IMR-90 (cell line): ENCODE data around the gene FTSJ3. TPM values are rescaled to one million over a fixed set of nuclear protein-coding genes. Genes with fewer than 3 reads are reported as not detected.
"Not testable (repeated sequence)": the region's sequence is repeated elsewhere in the genome, so short reads cannot be mapped to it uniquely, and the experiment has no call there.

Experiments used
- ATAC-seq: fragments of 200-7000 bp; cut with Tn5 transposase; 2 replicates; pipeline ENCODE4 v1.9.1; 2020; ENCODE audit warnings: low read depth, mild to moderate bottlenecking, moderate library complexity
- BruUV-seq: library from RNA; stranded (reverse); fragments of 400-500 nt; replicated peaks from 2 replicates; lab custom pipeline; 2021; lab: Mats Ljungman, UMichigan
- CTCF ChIA-PET: fragments of 300-600 bp; formaldehyde crosslinking; extraction: SDS; loops from one replicate; lab custom pipeline; 2021; ENCODE audit warnings: antibody characterized with exemption; lab: Yijun Ruan, JAX
- POLR2A ChIA-PET: fragments of 300-600 bp; sonication (Branson Sonifier 250); formaldehyde crosslinking; loops from one replicate; lab custom pipeline; 2022; ENCODE audit warnings: antibody characterized with exemption; ENCODE audit not compliant: unreplicated experiment; lab: Charles Lee
- DNase-seq: peaks from one replicate; pipeline ENCODE4 v3.0.0; 2013
- H2AFZ ChIP-seq: replicated peaks from 2 replicates; pipeline ENCODE3; 2013; ENCODE audit warnings: low read length, mild to moderate bottlenecking; ENCODE audit not compliant: poor library complexity
- H2AK5ac ChIP-seq: 2 replicates; pipeline ENCODE4 v1.6.1; 2013; ENCODE audit warnings: low read depth, low read length, inconsistent platforms
- H2AK9ac ChIP-seq: replicated peaks from 2 replicates; pipeline ENCODE3; 2013; ENCODE audit warnings: mild to moderate bottlenecking, low read depth, low read length, moderate library complexity; ENCODE audit not compliant: poor library complexity
- H2BK120ac ChIP-seq: 2 replicates; pipeline ENCODE4 v1.6.1; 2013; ENCODE audit warnings: low read depth, low read length, inconsistent platforms
- H2BK15ac ChIP-seq: 3 replicates; pipeline ENCODE4 v1.6.1; 2013; ENCODE audit warnings: low read depth, low read length, inconsistent platforms
- H2BK20ac ChIP-seq: 2 replicates; pipeline ENCODE4 v1.6.1; 2013; ENCODE audit warnings: low read depth, mild to moderate bottlenecking, inconsistent platforms, low read length, moderate library complexity
- H2BK5ac ChIP-seq: 2 replicates; pipeline ENCODE4 v1.6.1; 2013; ENCODE audit warnings: mild to moderate bottlenecking, low read depth, low read length, inconsistent platforms; ENCODE audit not compliant: poor library complexity, severe bottlenecking
- H3K14ac ChIP-seq: replicated peaks from 2 replicates; pipeline ENCODE4 v1.6.1; 2013; ENCODE audit warnings: low read depth, low read length, inconsistent platforms
- H3K18ac ChIP-seq: 2 replicates; pipeline ENCODE4 v1.6.1; 2013; ENCODE audit warnings: low read depth, low read length, control low read depth
- H3K23ac ChIP-seq: 2 replicates; pipeline ENCODE4 v1.6.1; 2013; ENCODE audit warnings: low read depth, low read length, inconsistent platforms
- H3K27ac ChIP-seq: 2 replicates; pipeline ENCODE4 v1.5.1; 2013; ENCODE audit warnings: mild to moderate bottlenecking, control low read depth, low read length; ENCODE audit not compliant: insufficient read depth
- H3K27me3 ChIP-seq: 2 replicates; pipeline ENCODE4 v1.6.1; 2013; ENCODE audit warnings: low read length; ENCODE audit not compliant: control insufficient read depth, insufficient read depth
- H3K36me3 ChIP-seq: 2 replicates; pipeline ENCODE4 v1.6.1; 2013; ENCODE audit warnings: low read length, mixed read lengths; ENCODE audit not compliant: control insufficient read depth, insufficient read depth
- H3K4ac ChIP-seq: 2 replicates; pipeline ENCODE4 v1.6.1; 2013; ENCODE audit warnings: low read depth, low read length, inconsistent platforms
- H3K4me1 ChIP-seq: 2 replicates; pipeline ENCODE4 v1.6.1; 2013; ENCODE audit warnings: low read length, mixed read lengths; ENCODE audit not compliant: control insufficient read depth, insufficient read depth
- H3K4me2 ChIP-seq: 2 replicates; pipeline ENCODE4 v1.6.1; 2013; ENCODE audit warnings: low read depth, mild to moderate bottlenecking, control low read depth, low read length, moderate library complexity
- H3K4me3 ChIP-seq: 2 replicates; pipeline ENCODE4 v1.5.1; 2013; ENCODE audit warnings: low read depth, mild to moderate bottlenecking, control low read depth, low read length, moderate library complexity; ENCODE audit not compliant: insufficient read depth
- H3K56ac ChIP-seq: 2 replicates; pipeline ENCODE4 v1.6.1; 2013; ENCODE audit warnings: low read length, inconsistent platforms; ENCODE audit not compliant: insufficient read depth; ENCODE audit errors: extremely low read depth
- H3K79me1 ChIP-seq, 2 experiments: 2 replicates each; pipeline ENCODE4 v1.6.1; 2013; ENCODE audit warnings: low read length in 2 of 2, inconsistent platforms in 1 of 2, low read depth in 1 of 2
- H3K9ac ChIP-seq: 2 replicates; pipeline ENCODE4 v1.6.1; 2013; ENCODE audit warnings: low read depth, low read length, control low read depth
- H3K9me1 ChIP-seq: 2 replicates; pipeline ENCODE4 v1.6.1; 2013; ENCODE audit warnings: low read length, inconsistent platforms; ENCODE audit not compliant: insufficient read depth
- H3K9me3 ChIP-seq: 2 replicates; pipeline ENCODE4 v1.6.1; 2013; ENCODE audit warnings: low read length; ENCODE audit not compliant: control insufficient read depth, insufficient read depth
- H4K20me1 ChIP-seq: 2 replicates; pipeline ENCODE4 v1.6.1; 2013; ENCODE audit warnings: low read length, inconsistent platforms; ENCODE audit not compliant: insufficient read depth
- H4K5ac ChIP-seq: 2 replicates; pipeline ENCODE4 v1.6.1; 2013; ENCODE audit warnings: mild to moderate bottlenecking, low read depth, low read length, control low read depth
- H4K8ac ChIP-seq, 2 experiments: 2 replicates each; pipeline ENCODE4 v1.6.1; 2013; ENCODE audit warnings: low read depth in 2 of 2, low read length in 2 of 2, control low read depth in 1 of 2, inconsistent platforms in 1 of 2
- H4K91ac ChIP-seq: 2 replicates; pipeline ENCODE4 v1.6.1; 2013; ENCODE audit warnings: low read depth, low read length, inconsistent platforms; ENCODE audit not compliant: insufficient read depth
- MAFK ChIP-seq: IDR thresholded peaks from 2 replicates; pipeline ENCODE4 v1.6.1; 2012; ENCODE audit warnings: low read depth, low read length, improper control_type of control experiment
- WGBS, 2 experiments: methylation state at CpG; one replicate each; pipeline versions ENCODE4 v1.1.5 to v1.1.7; 2013; ENCODE audit warnings: missing lambda C conversion rate in 2 of 2; ENCODE audit not compliant: insufficient read length in 1 of 2; ENCODE audit errors: extremely low coverage in 2 of 2; 5-methylcytosine and 5-hydroxymethylcytosine counted together
- dilution Hi-C: fragments of 300-500 bp; cut with HindIII; formaldehyde crosslinking; loops from one replicate; pipeline ENCODE4 v1.14.3; 2018; ENCODE audit warnings: low sequenced_read_pairs; ENCODE audit not compliant: unreplicated experiment
- in situ Hi-C: fragments of 300-500 bp; cut with MboI; formaldehyde crosslinking; loops from 3 replicates; pipeline ENCODE4 v1.14.3; 2019; ENCODE audit warnings: low sequenced_read_pairs, inconsistent platforms, mixed read lengths
- intact Hi-C: fragments of 100-400 bp; cut with micrococcal nuclease; formaldehyde crosslinking; loops from 2 replicates; pipeline ENCODE4 v1.10.0; 2022
- polyA plus RNA-seq, 3 experiments: library from polyadenylated mRNA; depleted of rRNA; stranded (reverse); fragments of >200 nt; gene quantifications; 2 replicates each; pipeline ENCODE4 v1.2.3, GENCODE V29; 2012; ENCODE audit warnings: low replicate concordance in 1 of 3
- total RNA-seq: library from RNA; depleted of rRNA; stranded (reverse); fragments of >200 nt; gene quantifications from 2 replicates; pipeline ENCODE4 v1.2.3, GENCODE V29; 2012
- TF ChIP-seq, protein P1 (sequence below): conservative IDR thresholded peaks from 2 replicates; pipeline ENCODE4 v1.5.1; 2012; ENCODE audit warnings: mild to moderate bottlenecking, low read depth, low read length, improper control_type of control experiment

The FTSJ3 gene
- total and polyA plus RNA-seq, 2 of the 4 experiments (the other 2 are of a cell fraction): 51.3 to 68.1 TPM

- H3K9me3 ChIP-seq, H4K5ac ChIP-seq, H2AK9ac ChIP-seq, H2BK5ac ChIP-seq, H3K4me1 ChIP-seq, H4K20me1 ChIP-seq, POLR2A ChIA-PET, dilution Hi-C loops, H3K36me3 ChIP-seq, BruUV-seq, H3K9me1 ChIP-seq, H3K4me3 ChIP-seq, H3K14ac ChIP-seq, in situ Hi-C loops, H2AK5ac ChIP-seq, H3K27ac ChIP-seq, H3K23ac ChIP-seq, H4K91ac ChIP-seq, H3K56ac ChIP-seq, H2AFZ ChIP-seq, H3K4me2 ChIP-seq, H3K27me3 ChIP-seq, H2BK15ac ChIP-seq, H4K8ac ChIP-seq, H3K79me1 ChIP-seq, intact Hi-C loops, H3K18ac ChIP-seq, H3K4ac ChIP-seq, H2BK20ac ChIP-seq, H3K9ac ChIP-seq: not testable (repeated sequence)
- DNase-seq: peak; percentile 43
- 0 out of 2 replicates have a peak overlapping the region, but pooled peaks have one; percentile 32 for H2BK120ac ChIP-seq
- ATAC-seq: peak; percentile 55
- CTCF ChIA-PET: interaction anchor here (0.5 kb wide), 1 partner anchor 38 kb away, joined by 3 read pairs; no protein-coding TSS in a partner anchor
- WGBS, 2 experiments: no CpG with 5 or more reads among the region's 9 CpGs
- TF ChIP-seq, protein P1, sequence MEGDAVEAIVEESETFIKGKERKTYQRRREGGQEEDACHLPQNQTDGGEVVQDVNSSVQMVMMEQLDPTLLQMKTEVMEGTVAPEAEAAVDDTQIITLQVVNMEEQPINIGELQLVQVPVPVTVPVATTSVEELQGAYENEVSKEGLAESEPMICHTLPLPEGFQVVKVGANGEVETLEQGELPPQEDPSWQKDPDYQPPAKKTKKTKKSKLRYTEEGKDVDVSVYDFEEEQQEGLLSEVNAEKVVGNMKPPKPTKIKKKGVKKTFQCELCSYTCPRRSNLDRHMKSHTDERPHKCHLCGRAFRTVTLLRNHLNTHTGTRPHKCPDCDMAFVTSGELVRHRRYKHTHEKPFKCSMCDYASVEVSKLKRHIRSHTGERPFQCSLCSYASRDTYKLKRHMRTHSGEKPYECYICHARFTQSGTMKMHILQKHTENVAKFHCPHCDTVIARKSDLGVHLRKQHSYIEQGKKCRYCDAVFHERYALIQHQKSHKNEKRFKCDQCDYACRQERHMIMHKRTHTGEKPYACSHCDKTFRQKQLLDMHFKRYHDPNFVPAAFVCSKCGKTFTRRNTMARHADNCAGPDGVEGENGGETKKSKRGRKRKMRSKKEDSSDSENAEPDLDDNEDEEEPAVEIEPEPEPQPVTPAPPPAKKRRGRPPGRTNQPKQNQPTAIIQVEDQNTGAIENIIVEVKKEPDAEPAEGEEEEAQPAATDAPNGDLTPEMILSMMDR: peak; percentile 11; the same call in 1 of the 2 replicates
- peak; percentile 68 for TF ChIP-seq MAFK
Measured at GRCh38 chr17:63869491-63870291, 42.2 kb upstream of the FTSJ3 start.
